ENCODE measurements around the gene CD48. TPM values are rescaled to one million over a fixed set of nuclear protein-coding genes. Genes with fewer than 3 reads are reported as not detected.

The CD48 gene
- total RNA-seq, 1 donor from 2014 or later, result not detected

DNA sequence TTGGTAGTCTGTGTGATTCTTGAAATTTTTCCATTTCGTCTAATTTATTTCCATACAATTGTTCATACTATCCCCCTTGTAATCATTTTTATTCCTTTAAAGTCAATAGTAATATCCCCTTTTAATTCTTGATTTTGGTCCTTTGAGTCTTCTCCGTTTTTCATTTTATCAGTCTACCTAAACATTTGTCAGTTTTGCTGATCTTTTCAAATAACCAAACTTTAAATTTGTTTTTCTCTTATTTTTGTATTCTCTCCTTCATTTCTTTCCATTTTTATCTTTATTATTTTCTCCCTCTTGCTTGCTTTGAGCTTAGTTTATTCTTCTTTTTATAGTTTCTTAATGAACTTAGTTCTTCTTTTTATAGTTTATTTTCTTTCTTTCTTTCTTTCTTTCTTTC lies 43.7 kb downstream of the CD48 start:
- no peak for DNase-seq (ENCODE audit: low read depth, low spot score)
- no peaks in the 10 kb centered on the region for H3K4me1 Mint-ChIP-seq
- H3K4me3 Mint-ChIP-seq, result no peak overlapping the region
- TF ChIP-seq, protein P1, sequence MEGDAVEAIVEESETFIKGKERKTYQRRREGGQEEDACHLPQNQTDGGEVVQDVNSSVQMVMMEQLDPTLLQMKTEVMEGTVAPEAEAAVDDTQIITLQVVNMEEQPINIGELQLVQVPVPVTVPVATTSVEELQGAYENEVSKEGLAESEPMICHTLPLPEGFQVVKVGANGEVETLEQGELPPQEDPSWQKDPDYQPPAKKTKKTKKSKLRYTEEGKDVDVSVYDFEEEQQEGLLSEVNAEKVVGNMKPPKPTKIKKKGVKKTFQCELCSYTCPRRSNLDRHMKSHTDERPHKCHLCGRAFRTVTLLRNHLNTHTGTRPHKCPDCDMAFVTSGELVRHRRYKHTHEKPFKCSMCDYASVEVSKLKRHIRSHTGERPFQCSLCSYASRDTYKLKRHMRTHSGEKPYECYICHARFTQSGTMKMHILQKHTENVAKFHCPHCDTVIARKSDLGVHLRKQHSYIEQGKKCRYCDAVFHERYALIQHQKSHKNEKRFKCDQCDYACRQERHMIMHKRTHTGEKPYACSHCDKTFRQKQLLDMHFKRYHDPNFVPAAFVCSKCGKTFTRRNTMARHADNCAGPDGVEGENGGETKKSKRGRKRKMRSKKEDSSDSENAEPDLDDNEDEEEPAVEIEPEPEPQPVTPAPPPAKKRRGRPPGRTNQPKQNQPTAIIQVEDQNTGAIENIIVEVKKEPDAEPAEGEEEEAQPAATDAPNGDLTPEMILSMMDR (conservative IDR thresholded peaks at IDR 0.05), result no peak
- peaks cover 18% of the 10 kb centered on the region for H3K27me3 Mint-ChIP-seq (ENCODE audit: low read depth)
- H3K9me3 Mint-ChIP-seq, result peaks cover 3% of the 10 kb centered on the region
- H3K27ac Mint-ChIP-seq (ENCODE audit: unreplicated experiment), result no peak overlapping the region
- H3K36me3 Mint-ChIP-seq (ENCODE audit: low read depth), result no peaks in the 10 kb centered on the region

DNA sequence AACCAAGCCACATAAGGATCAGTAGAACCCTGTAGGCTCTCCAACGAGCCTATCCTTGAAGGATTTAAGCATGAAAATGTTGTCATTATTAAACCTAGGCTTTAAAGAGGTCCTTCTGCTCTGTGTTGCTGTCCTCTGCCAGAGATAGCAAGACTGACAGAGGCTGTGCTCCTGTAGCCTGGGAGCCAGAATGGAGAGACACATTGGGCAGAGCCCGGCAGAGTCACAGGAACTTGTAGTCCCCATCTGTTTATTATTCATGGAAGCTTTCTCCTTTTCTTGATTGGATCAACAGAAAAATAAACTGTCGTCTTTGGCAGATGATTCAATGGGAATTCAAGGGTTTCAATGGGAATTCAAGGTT lies 45.6 kb downstream of the CD48 start:
- Mint-ChIP-seq H3K27me3 (ENCODE audit: low read depth) (peaks cover 15% of the 10 kb centered on the region), H3K36me3 (ENCODE audit: low read depth) (no peaks in the 10 kb centered on the region), H3K9me3 (peaks cover 3% of the 10 kb centered on the region), H3K27ac (ENCODE audit: unreplicated experiment) (no peak overlapping the region), H3K4me1 (no peaks in the 10 kb centered on the region), H3K4me3 (no peak overlapping the region)
- TF ChIP-seq, protein P1 (conservative IDR thresholded peaks at IDR 0.05), result no peak
- DNase-seq (ENCODE audit: low read depth, low spot score), result no peak

DNA sequence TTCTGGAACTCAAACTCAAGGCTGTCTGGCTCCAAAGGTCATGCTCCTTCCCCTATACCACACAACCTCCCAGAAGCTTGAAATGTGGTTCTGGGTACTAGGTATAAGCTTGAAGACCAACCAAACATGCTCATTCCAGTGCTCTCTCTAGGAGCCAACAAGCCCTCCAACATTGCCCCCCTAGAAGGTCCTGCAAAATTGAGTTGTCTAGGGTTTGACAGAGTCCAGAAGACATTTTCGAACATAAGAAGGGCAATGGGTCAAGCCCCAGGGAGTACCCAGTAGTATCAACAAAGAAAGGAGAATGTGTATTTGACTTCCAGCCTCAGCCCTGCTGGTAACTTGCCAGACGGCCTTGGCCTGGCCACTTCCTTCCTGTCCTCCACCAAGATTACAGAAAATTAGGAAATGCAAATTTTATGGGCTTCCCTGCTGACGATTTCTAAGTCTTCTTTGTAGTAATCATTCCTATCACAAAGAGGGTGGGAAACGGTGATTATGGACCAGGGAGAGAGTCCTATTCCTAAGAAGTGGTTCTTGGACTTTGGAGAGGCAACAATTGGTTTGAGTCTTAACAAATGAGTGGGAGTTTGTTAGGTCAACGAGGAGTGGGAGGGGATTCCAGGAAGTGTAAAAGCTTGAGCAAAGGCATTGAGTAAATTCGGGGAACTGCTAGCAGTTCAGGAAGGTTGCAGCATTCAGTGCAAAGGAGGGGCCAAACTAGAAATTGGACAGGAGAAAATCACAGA lies 46.1 kb downstream of the CD48 start:
- no peaks in the 10 kb centered on the region for H3K4me1 Mint-ChIP-seq
- H3K4me3 Mint-ChIP-seq, result no peak overlapping the region
- no peak for DNase-seq (ENCODE audit: low read depth, low spot score)
- peaks cover 11% of the 10 kb centered on the region for H3K27me3 Mint-ChIP-seq (ENCODE audit: low read depth)
- no peak overlapping the region for H3K27ac Mint-ChIP-seq (ENCODE audit: unreplicated experiment)
- H3K9me3 Mint-ChIP-seq, result peaks cover 3% of the 10 kb centered on the region
- TF ChIP-seq, protein P1 (conservative IDR thresholded peaks at IDR 0.05), result no peak
- H3K36me3 Mint-ChIP-seq (ENCODE audit: low read depth), result no peaks in the 10 kb centered on the region

DNA sequence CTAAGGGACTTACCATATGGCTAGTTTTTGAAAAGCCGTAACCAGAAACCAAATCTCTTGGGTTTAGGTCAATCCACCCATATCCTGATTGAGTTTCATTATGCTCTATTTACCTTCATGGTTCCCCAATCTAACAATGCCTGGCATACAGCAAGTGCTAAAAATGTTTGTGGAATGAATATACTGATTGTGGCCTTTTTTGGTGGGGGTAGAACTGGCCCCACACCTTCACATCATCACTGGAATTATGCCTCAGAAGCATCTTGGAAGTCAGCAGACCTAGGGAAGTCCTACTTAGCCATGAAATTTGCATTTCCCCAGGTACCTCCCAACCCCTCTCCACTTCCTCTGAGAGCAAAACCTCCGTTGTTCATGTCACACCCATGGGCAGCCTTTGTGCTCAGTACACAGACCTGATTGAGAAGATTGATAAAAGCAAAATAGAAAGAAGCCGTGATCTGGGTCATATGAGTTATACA lies 47.0 kb downstream of the CD48 start:
- H3K4me3 Mint-ChIP-seq, result no peak overlapping the region
- peaks cover 3% of the 10 kb centered on the region for H3K9me3 Mint-ChIP-seq
- H3K36me3 Mint-ChIP-seq (ENCODE audit: low read depth), result no peaks in the 10 kb centered on the region
- peaks cover 6% of the 10 kb centered on the region for H3K27me3 Mint-ChIP-seq (ENCODE audit: low read depth)
- H3K27ac Mint-ChIP-seq (ENCODE audit: unreplicated experiment), result no peak overlapping the region
- no peaks in the 10 kb centered on the region for H3K4me1 Mint-ChIP-seq
- no peak for DNase-seq (ENCODE audit: low read depth, low spot score)
- TF ChIP-seq, protein P1 (conservative IDR thresholded peaks at IDR 0.05), result no peak

DNA sequence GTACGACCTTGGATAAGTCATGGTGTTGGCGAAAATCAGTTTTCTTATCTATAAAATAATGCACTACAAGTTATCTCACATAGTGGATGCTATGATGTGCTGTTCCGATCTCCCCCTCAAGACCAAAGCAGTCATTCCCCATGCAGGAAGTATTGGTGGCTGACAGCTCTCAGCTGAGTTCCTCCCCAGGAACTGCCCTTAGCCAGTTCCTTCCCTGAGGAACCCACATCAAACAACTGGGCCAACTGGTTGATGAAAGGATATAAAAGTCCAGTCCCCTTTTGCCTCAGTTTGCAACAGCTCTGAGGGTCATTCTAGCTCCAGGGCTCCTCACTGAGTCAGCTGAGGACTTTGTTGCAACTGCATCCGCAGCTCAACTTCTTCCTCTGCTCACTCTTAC lies 48.7 kb downstream of the CD48 start:
- Mint-ChIP-seq H3K27ac (ENCODE audit: unreplicated experiment) (no peak overlapping the region), H3K27me3 (ENCODE audit: low read depth) (peaks cover 6% of the 10 kb centered on the region), H3K4me3 (no peak overlapping the region), H3K4me1 (no peaks in the 10 kb centered on the region), H3K36me3 (ENCODE audit: low read depth) (no peaks in the 10 kb centered on the region), H3K9me3 (peaks cover 3% of the 10 kb centered on the region)
- DNase-seq (ENCODE audit: low read depth, low spot score), result no peak
- TF ChIP-seq, protein P1 (conservative IDR thresholded peaks at IDR 0.05), result no peak
